IMR-90 (cell line): ENCODE measurements around the gene GNAO1. TPM values are rescaled to one million over a fixed set of nuclear protein-coding genes. Genes with fewer than 3 reads are reported as not detected.

Experiments used
- ATAC-seq: fragments of 200-7000 bp; cut with Tn5 transposase; 2 replicates; pipeline ENCODE4 v1.9.1; 2020; ENCODE audit warnings: low read depth, mild to moderate bottlenecking, moderate library complexity
- BruUV-seq: library from RNA; stranded (reverse); fragments of 400-500 nt; replicated peaks from 2 replicates; lab custom pipeline; 2021; lab: Mats Ljungman, UMichigan
- CTCF ChIA-PET: fragments of 300-600 bp; formaldehyde crosslinking; extraction: SDS; loops from one replicate; lab custom pipeline; 2021; ENCODE audit warnings: antibody characterized with exemption; lab: Yijun Ruan, JAX
- POLR2A ChIA-PET: fragments of 300-600 bp; sonication (Branson Sonifier 250); formaldehyde crosslinking; loops from one replicate; lab custom pipeline; 2022; ENCODE audit warnings: antibody characterized with exemption; ENCODE audit not compliant: unreplicated experiment; lab: Charles Lee
- DNase-seq: peaks from one replicate; pipeline ENCODE4 v3.0.0; 2013
- H2AFZ ChIP-seq: replicated peaks from 2 replicates; pipeline ENCODE3; 2013; ENCODE audit warnings: low read length, mild to moderate bottlenecking; ENCODE audit not compliant: poor library complexity
- H2AK5ac ChIP-seq: 2 replicates; pipeline ENCODE4 v1.6.1; 2013; ENCODE audit warnings: low read depth, low read length, inconsistent platforms
- H2AK9ac ChIP-seq: replicated peaks from 2 replicates; pipeline ENCODE3; 2013; ENCODE audit warnings: mild to moderate bottlenecking, low read depth, low read length, moderate library complexity; ENCODE audit not compliant: poor library complexity
- H2BK120ac ChIP-seq: 2 replicates; pipeline ENCODE4 v1.6.1; 2013; ENCODE audit warnings: low read depth, low read length, inconsistent platforms
- H2BK15ac ChIP-seq: 3 replicates; pipeline ENCODE4 v1.6.1; 2013; ENCODE audit warnings: low read depth, low read length, inconsistent platforms
- H2BK20ac ChIP-seq: 2 replicates; pipeline ENCODE4 v1.6.1; 2013; ENCODE audit warnings: low read depth, mild to moderate bottlenecking, inconsistent platforms, low read length, moderate library complexity
- H2BK5ac ChIP-seq: 2 replicates; pipeline ENCODE4 v1.6.1; 2013; ENCODE audit warnings: mild to moderate bottlenecking, low read depth, low read length, inconsistent platforms; ENCODE audit not compliant: poor library complexity, severe bottlenecking
- H3K14ac ChIP-seq: replicated peaks from 2 replicates; pipeline ENCODE4 v1.6.1; 2013; ENCODE audit warnings: low read depth, low read length, inconsistent platforms
- H3K18ac ChIP-seq: 2 replicates; pipeline ENCODE4 v1.6.1; 2013; ENCODE audit warnings: low read depth, low read length, control low read depth
- H3K23ac ChIP-seq: 2 replicates; pipeline ENCODE4 v1.6.1; 2013; ENCODE audit warnings: low read depth, low read length, inconsistent platforms
- H3K27ac ChIP-seq: 2 replicates; pipeline ENCODE4 v1.5.1; 2013; ENCODE audit warnings: mild to moderate bottlenecking, control low read depth, low read length; ENCODE audit not compliant: insufficient read depth
- H3K27me3 ChIP-seq: 2 replicates; pipeline ENCODE4 v1.6.1; 2013; ENCODE audit warnings: low read length; ENCODE audit not compliant: control insufficient read depth, insufficient read depth
- H3K36me3 ChIP-seq: 2 replicates; pipeline ENCODE4 v1.6.1; 2013; ENCODE audit warnings: low read length, mixed read lengths; ENCODE audit not compliant: control insufficient read depth, insufficient read depth
- H3K4ac ChIP-seq: 2 replicates; pipeline ENCODE4 v1.6.1; 2013; ENCODE audit warnings: low read depth, low read length, inconsistent platforms
- H3K4me1 ChIP-seq: 2 replicates; pipeline ENCODE4 v1.6.1; 2013; ENCODE audit warnings: low read length, mixed read lengths; ENCODE audit not compliant: control insufficient read depth, insufficient read depth
- H3K4me2 ChIP-seq: 2 replicates; pipeline ENCODE4 v1.6.1; 2013; ENCODE audit warnings: low read depth, mild to moderate bottlenecking, control low read depth, low read length, moderate library complexity
- H3K4me3 ChIP-seq: 2 replicates; pipeline ENCODE4 v1.5.1; 2013; ENCODE audit warnings: low read depth, mild to moderate bottlenecking, control low read depth, low read length, moderate library complexity; ENCODE audit not compliant: insufficient read depth
- H3K56ac ChIP-seq: 2 replicates; pipeline ENCODE4 v1.6.1; 2013; ENCODE audit warnings: low read length, inconsistent platforms; ENCODE audit not compliant: insufficient read depth; ENCODE audit errors: extremely low read depth
- H3K79me1 ChIP-seq, 2 experiments: 2 replicates each; pipeline ENCODE4 v1.6.1; 2013; ENCODE audit warnings: low read length in 2 of 2, inconsistent platforms in 1 of 2, low read depth in 1 of 2
- H3K9ac ChIP-seq: 2 replicates; pipeline ENCODE4 v1.6.1; 2013; ENCODE audit warnings: low read depth, low read length, control low read depth
- H3K9me1 ChIP-seq: 2 replicates; pipeline ENCODE4 v1.6.1; 2013; ENCODE audit warnings: low read length, inconsistent platforms; ENCODE audit not compliant: insufficient read depth
- H3K9me3 ChIP-seq: 2 replicates; pipeline ENCODE4 v1.6.1; 2013; ENCODE audit warnings: low read length; ENCODE audit not compliant: control insufficient read depth, insufficient read depth
- H4K20me1 ChIP-seq: 2 replicates; pipeline ENCODE4 v1.6.1; 2013; ENCODE audit warnings: low read length, inconsistent platforms; ENCODE audit not compliant: insufficient read depth
- H4K5ac ChIP-seq: 2 replicates; pipeline ENCODE4 v1.6.1; 2013; ENCODE audit warnings: mild to moderate bottlenecking, low read depth, low read length, control low read depth
- H4K8ac ChIP-seq, 2 experiments: 2 replicates each; pipeline ENCODE4 v1.6.1; 2013; ENCODE audit warnings: low read depth in 2 of 2, low read length in 2 of 2, control low read depth in 1 of 2, inconsistent platforms in 1 of 2
- H4K91ac ChIP-seq: 2 replicates; pipeline ENCODE4 v1.6.1; 2013; ENCODE audit warnings: low read depth, low read length, inconsistent platforms; ENCODE audit not compliant: insufficient read depth
- BHLHE40 ChIP-seq: fragments of 150-350 bp; IDR thresholded peaks from 2 replicates; pipeline ENCODE4 v1.6.1; 2016; ENCODE audit warnings: mild to moderate bottlenecking, low read depth, low read length
- POLR2A ChIP-seq: IDR thresholded peaks from 2 replicates; pipeline ENCODE4 v1.6.1; 2012; ENCODE audit warnings: mild to moderate bottlenecking, low read depth, low read length
- WGBS, 2 experiments: methylation state at CpG; one replicate each; pipeline versions ENCODE4 v1.1.5 to v1.1.7; 2013; ENCODE audit warnings: missing lambda C conversion rate in 2 of 2; ENCODE audit not compliant: insufficient read length in 1 of 2; ENCODE audit errors: extremely low coverage in 2 of 2; 5-methylcytosine and 5-hydroxymethylcytosine counted together
- dilution Hi-C: fragments of 300-500 bp; cut with HindIII; formaldehyde crosslinking; loops from one replicate; pipeline ENCODE4 v1.14.3; 2018; ENCODE audit warnings: low sequenced_read_pairs; ENCODE audit not compliant: unreplicated experiment
- in situ Hi-C: fragments of 300-500 bp; cut with MboI; formaldehyde crosslinking; loops from 3 replicates; pipeline ENCODE4 v1.14.3; 2019; ENCODE audit warnings: low sequenced_read_pairs, inconsistent platforms, mixed read lengths
- intact Hi-C: fragments of 100-400 bp; cut with micrococcal nuclease; formaldehyde crosslinking; loops from 2 replicates; pipeline ENCODE4 v1.10.0; 2022
- polyA plus RNA-seq, 3 experiments: library from polyadenylated mRNA; depleted of rRNA; stranded (reverse); fragments of >200 nt; gene quantifications; 2 replicates each; pipeline ENCODE4 v1.2.3, GENCODE V29; 2012; ENCODE audit warnings: low replicate concordance in 1 of 3
- total RNA-seq: library from RNA; depleted of rRNA; stranded (reverse); fragments of >200 nt; gene quantifications from 2 replicates; pipeline ENCODE4 v1.2.3, GENCODE V29; 2012

The GNAO1 gene
- total and polyA plus RNA-seq, 2 of the 4 experiments (the other 2 are of a cell fraction): under 0.01 to 0.07 TPM

DNA sequence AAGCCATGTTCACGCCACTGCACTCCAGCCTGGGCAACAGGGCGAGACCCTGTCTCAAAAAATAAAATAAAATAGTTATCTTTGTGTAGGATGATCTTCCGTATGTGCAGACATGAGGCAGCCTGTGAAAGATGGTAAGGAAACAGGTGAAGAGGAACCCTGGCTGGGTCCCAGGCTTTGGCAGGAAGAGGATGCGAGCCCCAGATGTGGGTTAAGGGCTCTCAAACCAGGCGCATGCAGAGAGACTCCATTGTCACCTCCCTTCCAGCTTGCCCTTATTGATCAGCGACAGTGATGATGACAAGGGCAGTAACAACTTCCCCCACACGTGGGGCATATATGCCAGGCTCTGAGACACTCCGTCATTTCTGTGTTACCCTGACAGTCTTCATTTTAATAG, 106.8 kb downstream of the GNAO1 start:
- Histone ChIP-seq H3K14ac (no peak overlapping the region), H3K18ac (no peak overlapping the region), H3K27me3 (peaks cover 3% of the 10 kb centered on the region; the same call in 1 of the 2 replicates), H3K9me1 (peaks cover 14% of the 10 kb centered on the region), H3K4me1 (peaks cover 15% of the 10 kb centered on the region), H4K8ac (no peak overlapping the region), H3K27ac (no peak overlapping the region), H3K36me3 (no peaks in the 10 kb centered on the region), H4K20me1 (no peaks in the 10 kb centered on the region), H3K4ac (no peak overlapping the region), H2BK15ac (no peak overlapping the region), H2BK20ac (no peak overlapping the region), H3K79me1 (no peaks in the 10 kb centered on the region), H2AFZ (no peak overlapping the region), H3K56ac (no peak overlapping the region), H3K23ac (no peak overlapping the region), H3K4me2 (no peak overlapping the region), H2BK5ac (no peak overlapping the region), H3K9me3 (no peaks in the 10 kb centered on the region), H2AK5ac (no peak overlapping the region), H3K4me3 (no peak overlapping the region), H2BK120ac (no peak overlapping the region), H4K5ac (no peak overlapping the region), H4K91ac (no peak overlapping the region), H2AK9ac (no peak overlapping the region), H3K9ac (no peak overlapping the region)
- CTCF ChIA-PET: interaction anchor here (2.0 kb wide), 1 partner anchor 353 kb away, joined by 5 read pairs; no protein-coding TSS in a partner anchor
- intact Hi-C loops: no loop called here
- no peak for TF ChIP-seq BHLHE40
- TF ChIP-seq POLR2A: no peak
- no TSS peak for BruUV-seq
- no peak for ATAC-seq
- dilution Hi-C loops: no loop called here
- WGBS, 2 experiments: 80% methylated on average over 1 of the region's 8 CpGs; no CpG with 5 or more reads in 1 of the 2 experiments
- in situ Hi-C loops: no loop called here
- POLR2A ChIA-PET: no interaction called here
- DNase-seq: no peak
